Epidermal melanocyte (primary cell): Measurements from ENCODE around the gene LYG1.
"Not testable (repeated sequence)": the region's sequence is repeated elsewhere in the genome, so short reads cannot be mapped to it uniquely, and the experiment has no call there.

Experiments
- DNase-seq: peaks from one replicate; pipeline ENCODE4 v3.0.0; 2011; ENCODE audit warnings: low spot score; ENCODE audit not compliant: insufficient read length

The LYG1 gene

GRCh38 chr2:99301097-99301496 is at the start of gene LYG1:
Gene LYG1, minus strand, starts transcription at chr2:99301197. Its CDS starts 5,527 bp downstream, at chr2:99295670.
- not testable (repeated sequence) for DNase-seq

- no peak for DNase-seq
Measured at GRCh38 chr2:99350194-99350593, 49.2 kb upstream of the LYG1 start.

GRCh38 chr2:99348173-99348572 is 47.2 kb upstream of the LYG1 start:
- no peak for DNase-seq

GRCh38 chr2:99346218-99346617 is 45.2 kb upstream of the LYG1 start:
- no peak for DNase-seq

- DNase-seq: not testable (repeated sequence)
Measured at GRCh38 chr2:99345446-99345845, 44.4 kb upstream of the LYG1 start.

GRCh38 chr2:99342536-99342935 is 41.5 kb upstream of the LYG1 start:
- no peak for DNase-seq

- no peak for DNase-seq
Measured at GRCh38 chr2:99340669-99341236, 39.8 kb upstream of the LYG1 start.

- no peak for DNase-seq
Measured at GRCh38 chr2:99338029-99338585, 37.1 kb upstream of the LYG1 start.

GRCh38 chr2:99337113-99338028 is 36.4 kb upstream of the LYG1 start, which contains the start of gene EIF5B:
Gene EIF5B, plus strand, starts transcription at chr2:99337389. Its CDS starts 166 bp downstream, at chr2:99337555.
- DNase-seq: peak; percentile 89

GRCh38 chr2:99336804-99337112 is 35.8 kb upstream of the LYG1 start:
- DNase-seq: no peak

GRCh38 chr2:99335911-99336803 is 35.2 kb upstream of the LYG1 start, which contains the start of gene TXNDC9:
Gene TXNDC9, minus strand, starts transcription at chr2:99336333. Its CDS starts 3,123 bp downstream, at chr2:99333210.
- peak; percentile 88 for DNase-seq

GRCh38 chr2:99325384-99325783 is 24.4 kb upstream of the LYG1 start:
- no peak for DNase-seq

- not testable (repeated sequence) for DNase-seq
Measured at GRCh38 chr2:99317873-99318200, 16.8 kb upstream of the LYG1 start.

GRCh38 chr2:99317161-99317872 is 16.3 kb upstream of the LYG1 start:
- no peak for DNase-seq

- DNase-seq: no peak
Measured at GRCh38 chr2:99299580-99299979, 1.4 kb downstream of the LYG1 start.

GRCh38 chr2:99297994-99298393 is 3.0 kb downstream of the LYG1 start:
- DNase-seq: no peak

- DNase-seq: no peak
Measured at GRCh38 chr2:99285526-99285925, 15.5 kb downstream of the LYG1 start.

GRCh38 chr2:99279969-99280695 is 20.9 kb downstream of the LYG1 start:
- no peak for DNase-seq

- peak; percentile 28 for DNase-seq
Measured at GRCh38 chr2:99278793-99279291, 22.2 kb downstream of the LYG1 start.

- DNase-seq: not testable (repeated sequence)
Measured at GRCh38 chr2:99278195-99278765, 22.7 kb downstream of the LYG1 start.
